Activated naive CD8-positive, alpha-beta T cell treated with anti-CD3 and anti-CD28 coated beads for 36 hours (primary cell): ENCODE data around the gene SLC15A4. TPM values are rescaled to one million over a fixed set of nuclear protein-coding genes. Genes with fewer than 3 reads are reported as not detected.

Experiments
- DNase-seq: peaks from one replicate; pipeline ENCODE4 v3.0.0; 2021
- H3K27ac Mint-ChIP-seq: one replicate; pipeline ENCODE4 v1.8.0; 2022; ENCODE audit warnings: mild to moderate bottlenecking, moderate library complexity, mixed read lengths
- H3K27me3 Mint-ChIP-seq: one replicate; pipeline ENCODE4 v1.8.0; 2022; ENCODE audit warnings: mild to moderate bottlenecking, mixed read lengths
- H3K36me3 Mint-ChIP-seq: one replicate; pipeline ENCODE4 v1.8.0; 2021; ENCODE audit warnings: mild to moderate bottlenecking, mixed read lengths
- H3K4me1 Mint-ChIP-seq: one replicate; pipeline ENCODE4 v1.8.0; 2021; ENCODE audit warnings: mixed read lengths
- H3K4me3 Mint-ChIP-seq: one replicate; pipeline ENCODE4 v1.8.0; 2022; ENCODE audit warnings: mild to moderate bottlenecking, moderate library complexity, mixed read lengths
- H3K9me3 Mint-ChIP-seq: one replicate; pipeline ENCODE4 v1.8.0; 2022; ENCODE audit warnings: mixed read lengths
- total RNA-seq, 2 experiments: library from RNA; stranded (reverse); gene quantifications; one replicate each; pipeline ENCODE4 v1.2.3, GENCODE V29; 2021

SLC15A4 gene
- total RNA-seq, 2 experiments from 2014 or later: 18.6 to 22.0 TPM

DNA sequence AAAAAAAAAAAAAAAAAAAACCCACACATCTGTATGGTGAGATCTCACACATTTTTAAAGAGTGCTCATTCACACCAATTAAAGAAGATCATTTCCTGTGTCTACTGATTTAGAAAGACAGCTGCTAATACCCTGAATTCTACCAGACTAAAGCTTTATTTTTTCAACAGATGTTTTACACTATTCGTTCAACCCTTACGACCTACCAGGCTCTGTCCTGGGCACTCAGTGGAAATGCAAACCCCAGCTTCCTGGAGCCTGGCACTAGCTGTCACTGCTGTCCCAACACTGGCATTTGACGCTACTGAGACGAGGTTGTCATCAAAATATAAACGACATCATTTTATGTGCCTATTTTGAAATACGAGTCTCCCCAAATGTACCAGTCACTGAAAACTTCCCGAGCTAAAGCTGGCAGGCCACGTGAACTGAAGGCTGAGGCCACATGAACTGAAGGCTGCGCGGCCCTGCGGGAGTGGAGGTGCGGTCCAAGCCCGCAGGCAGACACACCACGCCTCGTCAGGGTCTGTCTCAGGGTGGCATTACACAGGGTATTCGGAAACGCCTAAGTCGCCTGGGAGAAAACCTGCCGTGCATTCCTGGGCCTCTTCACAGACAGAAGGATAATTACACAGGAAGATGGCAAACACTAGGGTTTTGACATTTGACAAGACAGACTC, 27.2 kb downstream of the SLC15A4 start:
- Mint-ChIP-seq H3K27ac (peak overlapping the region; percentile 56), H3K4me3 (no peak overlapping the region), H3K9me3 (no peaks in the 10 kb centered on the region), H3K4me1 (peaks cover 16% of the 10 kb centered on the region), H3K27me3 (no peaks in the 10 kb centered on the region), H3K36me3 (peaks cover 68% of the 10 kb centered on the region)
- DNase-seq: no peak

DNA sequence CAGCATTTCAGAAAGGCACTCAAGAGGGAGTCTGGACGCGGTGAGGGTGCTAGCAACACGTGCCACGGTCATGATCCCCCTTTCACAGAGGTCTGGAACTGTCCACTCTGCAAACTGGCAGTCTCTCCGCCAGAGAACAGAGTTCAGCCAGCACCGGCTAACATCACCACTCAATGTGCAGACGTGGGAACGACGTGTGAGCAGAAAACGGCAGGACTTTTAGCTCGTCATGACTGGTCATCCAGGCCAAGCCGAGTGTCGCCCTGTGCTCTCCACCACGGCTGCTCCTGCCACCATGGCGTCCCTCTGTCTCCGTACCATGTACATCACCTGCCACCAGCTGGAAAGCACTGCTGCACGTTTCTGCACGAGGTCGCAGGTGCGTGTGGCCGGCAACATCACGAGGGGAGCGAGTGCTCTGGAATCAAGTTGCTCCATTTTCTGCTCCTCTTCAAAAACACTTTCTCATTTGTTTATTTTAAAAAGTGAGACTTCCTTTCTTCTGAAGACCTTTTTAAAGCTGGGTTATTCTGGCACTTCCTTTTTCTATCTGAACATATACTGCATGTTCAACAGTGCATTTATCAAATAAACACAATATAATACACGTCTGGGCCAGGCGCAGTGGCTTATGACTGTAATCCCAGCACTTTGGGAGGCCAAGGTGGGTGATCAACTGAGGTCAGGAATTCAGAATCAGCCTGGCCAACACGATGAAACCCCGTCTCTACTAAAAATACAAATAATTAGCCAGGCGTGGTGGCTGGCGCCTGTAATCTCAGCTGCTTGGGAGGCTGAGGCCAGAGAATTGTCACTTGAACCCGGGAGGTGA, 28.0 kb downstream of the SLC15A4 start:
- H3K4me3 Mint-ChIP-seq: no peak overlapping the region
- peak overlapping the region; percentile 56 for H3K27ac Mint-ChIP-seq

GRCh38 chr12:128794661-128795529, 28.9 kb downstream of the SLC15A4 start:
- no peaks in the 10 kb centered on the region for H3K9me3 Mint-ChIP-seq
- H3K27me3 Mint-ChIP-seq: no peaks in the 10 kb centered on the region
- H3K4me3 Mint-ChIP-seq: no peak overlapping the region
- H3K36me3 Mint-ChIP-seq: peaks cover 58% of the 10 kb centered on the region
- DNase-seq: no peak
- peak overlapping the region; percentile 30 for H3K27ac Mint-ChIP-seq
- H3K4me1 Mint-ChIP-seq: peaks cover 16% of the 10 kb centered on the region

More for the DNA sequence above, 28.0 kb downstream of the SLC15A4 start:
- Mint-ChIP-seq H3K36me3 (peaks cover 65% of the 10 kb centered on the region), H3K27me3 (no peaks in the 10 kb centered on the region), H3K4me1 (peaks cover 16% of the 10 kb centered on the region), H3K9me3 (no peaks in the 10 kb centered on the region)
- no peak for DNase-seq

- DNase-seq: no peak
- H3K27ac Mint-ChIP-seq: no peak overlapping the region
- H3K36me3 Mint-ChIP-seq: peaks cover 54% of the 10 kb centered on the region
- H3K4me3 Mint-ChIP-seq: no peak overlapping the region
- no peaks in the 10 kb centered on the region for H3K27me3 Mint-ChIP-seq
- H3K9me3 Mint-ChIP-seq: no peaks in the 10 kb centered on the region
- H3K4me1 Mint-ChIP-seq: peaks cover 17% of the 10 kb centered on the region
Observed at GRCh38 chr12:128793701-128794100, 30.1 kb downstream of the SLC15A4 start.

DNA sequence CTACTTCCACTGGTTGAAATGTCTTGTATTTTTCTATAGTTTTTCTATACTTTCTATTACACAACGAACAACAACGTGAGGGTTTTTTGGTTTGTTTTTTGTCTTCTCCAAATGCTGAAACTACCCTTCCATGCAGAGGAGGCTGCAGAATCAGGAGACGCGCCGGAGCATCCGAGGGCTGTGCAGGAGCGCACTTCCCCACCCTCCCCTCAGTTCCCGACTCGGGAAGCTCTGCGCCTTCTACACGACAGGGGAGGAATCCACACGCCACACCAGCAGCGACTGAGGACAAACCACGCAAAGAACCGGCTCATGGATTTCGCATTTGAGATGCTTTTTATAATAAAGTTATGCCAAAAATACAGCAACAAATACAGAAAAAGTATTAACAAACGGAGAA, 30.9 kb downstream of the SLC15A4 start:
- Mint-ChIP-seq H3K9me3 (no peaks in the 10 kb centered on the region), H3K4me1 (peaks cover 15% of the 10 kb centered on the region), H3K4me3 (no peak overlapping the region), H3K36me3 (peaks cover 46% of the 10 kb centered on the region), H3K27me3 (no peaks in the 10 kb centered on the region), H3K27ac (no peak overlapping the region)
- DNase-seq: no peak

GRCh38 chr12:128792398-128792797, 31.4 kb downstream of the SLC15A4 start:
- Mint-ChIP-seq H3K4me1 (peaks cover 11% of the 10 kb centered on the region), H3K27me3 (no peaks in the 10 kb centered on the region), H3K9me3 (no peaks in the 10 kb centered on the region), H3K4me3 (no peak overlapping the region), H3K27ac (peak overlapping the region; percentile 48), H3K36me3 (peaks cover 42% of the 10 kb centered on the region)
- no peak for DNase-seq

GRCh38 chr12:128791395-128792322, 32.1 kb downstream of the SLC15A4 start:
- Mint-ChIP-seq H3K4me1 (peaks cover 8% of the 10 kb centered on the region), H3K27me3 (no peaks in the 10 kb centered on the region), H3K4me3 (no peak overlapping the region), H3K27ac (peak overlapping the region; percentile 15), H3K36me3 (peaks cover 36% of the 10 kb centered on the region), H3K9me3 (no peaks in the 10 kb centered on the region)
- no peak for DNase-seq

DNA sequence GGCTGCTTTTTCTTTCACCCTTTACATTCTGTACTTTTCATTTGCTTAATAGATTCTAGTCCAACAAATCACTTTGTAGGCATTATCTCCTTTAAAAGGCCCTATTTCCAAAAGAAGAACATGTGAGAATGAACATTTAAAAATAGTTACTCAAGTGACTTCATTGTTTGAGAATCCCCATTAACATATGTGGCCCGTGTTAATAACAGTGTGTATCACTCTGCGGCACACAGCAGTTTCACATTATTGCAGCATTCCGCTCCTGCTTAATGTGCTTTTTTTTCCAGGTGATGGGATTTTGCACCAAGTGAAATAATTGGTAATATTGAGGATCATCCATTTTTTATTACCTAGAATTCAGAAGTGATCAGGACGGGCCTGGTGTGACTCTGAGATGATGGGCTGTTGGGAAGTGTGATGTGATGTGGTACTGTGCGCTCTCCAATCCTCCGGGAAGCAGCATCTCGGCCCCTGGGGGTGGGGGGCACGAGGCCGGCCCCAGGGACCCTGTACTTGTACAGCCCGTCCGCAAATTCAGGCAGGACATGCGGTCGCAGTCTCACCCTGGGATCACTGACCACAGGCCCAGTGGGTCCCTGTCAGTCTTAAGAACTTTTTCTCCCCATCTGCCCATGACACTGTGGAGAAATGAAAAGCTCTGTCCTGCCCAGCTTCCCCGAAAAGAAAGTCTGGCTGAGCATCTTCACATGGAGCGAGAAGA, 32.9 kb downstream of the SLC15A4 start:
- H3K4me3 Mint-ChIP-seq: no peak overlapping the region
- peaks cover 30% of the 10 kb centered on the region for H3K36me3 Mint-ChIP-seq
- peaks cover 8% of the 10 kb centered on the region for H3K4me1 Mint-ChIP-seq
- H3K9me3 Mint-ChIP-seq: no peaks in the 10 kb centered on the region
- DNase-seq: no peak
- peak overlapping the region; percentile 29 for H3K27ac Mint-ChIP-seq
- H3K27me3 Mint-ChIP-seq: no peaks in the 10 kb centered on the region

DNA sequence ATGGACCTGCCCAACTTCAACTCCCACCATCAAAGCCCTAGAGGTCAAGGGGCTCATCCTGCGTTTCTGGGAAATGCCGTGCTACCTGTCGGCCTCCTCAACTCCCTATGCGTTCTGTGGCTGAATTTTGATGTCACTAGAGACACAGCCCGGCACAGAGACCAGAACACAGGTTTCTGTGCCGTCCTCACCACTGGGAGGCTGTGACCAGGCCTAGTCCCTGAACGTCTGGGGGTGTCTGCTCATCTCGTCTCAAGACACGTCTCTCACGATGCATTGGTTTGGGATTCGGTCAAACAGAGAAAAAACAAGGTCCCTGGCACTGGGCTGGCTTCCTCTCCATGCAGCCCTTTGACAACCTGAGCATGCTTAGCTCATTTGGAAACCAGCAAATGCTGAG, 33.5 kb downstream of the SLC15A4 start:
- H3K27ac Mint-ChIP-seq: no peak overlapping the region
- no peak for DNase-seq
- peaks cover 8% of the 10 kb centered on the region for H3K4me1 Mint-ChIP-seq
- H3K27me3 Mint-ChIP-seq: no peaks in the 10 kb centered on the region
- peaks cover 25% of the 10 kb centered on the region for H3K36me3 Mint-ChIP-seq
- H3K9me3 Mint-ChIP-seq: no peaks in the 10 kb centered on the region
- H3K4me3 Mint-ChIP-seq: no peak overlapping the region

GRCh38 chr12:128789356-128789929, 34.3 kb downstream of the SLC15A4 start:
- DNase-seq: no peak
- no peak overlapping the region for H3K4me3 Mint-ChIP-seq
- peaks cover 17% of the 10 kb centered on the region for H3K36me3 Mint-ChIP-seq
- no peaks in the 10 kb centered on the region for H3K27me3 Mint-ChIP-seq
- H3K4me1 Mint-ChIP-seq: peaks cover 5% of the 10 kb centered on the region
- no peaks in the 10 kb centered on the region for H3K9me3 Mint-ChIP-seq
- no peak overlapping the region for H3K27ac Mint-ChIP-seq

DNA sequence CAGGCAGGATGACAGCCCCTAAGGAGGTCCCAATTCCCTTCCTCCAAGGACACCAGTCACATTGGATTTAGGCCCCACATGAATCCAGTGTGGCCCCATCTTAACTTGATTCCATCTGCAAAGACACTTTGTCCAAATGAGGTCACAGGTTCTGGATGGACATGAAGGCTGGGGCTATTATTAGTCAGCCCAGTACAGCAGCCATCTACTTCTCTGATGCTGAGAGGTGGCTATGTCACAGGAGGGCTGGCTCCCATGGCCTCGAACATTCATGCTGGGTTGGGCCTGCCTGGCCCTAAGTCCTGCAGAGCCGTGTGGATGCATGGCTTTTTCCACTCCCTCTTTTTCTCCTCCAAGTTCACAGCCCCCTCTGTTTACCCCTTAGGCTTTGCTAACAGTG, 35.9 kb downstream of the SLC15A4 start:
- no peak for DNase-seq
- Mint-ChIP-seq H3K9me3 (no peaks in the 10 kb centered on the region), H3K27me3 (no peaks in the 10 kb centered on the region), H3K4me3 (no peak overlapping the region), H3K4me1 (peaks cover 9% of the 10 kb centered on the region), H3K27ac (no peak overlapping the region), H3K36me3 (peaks cover 10% of the 10 kb centered on the region)

- Mint-ChIP-seq H3K4me3 (no peak overlapping the region), H3K36me3 (no peaks in the 10 kb centered on the region), H3K4me1 (peaks cover 9% of the 10 kb centered on the region), H3K27me3 (peaks cover 5% of the 10 kb centered on the region), H3K27ac (no peak overlapping the region), H3K9me3 (no peaks in the 10 kb centered on the region)
- DNase-seq: no peak
Observed at GRCh38 chr12:128786741-128787391, 36.9 kb downstream of the SLC15A4 start.
